K562 (cell line): Measurements from ENCODE around the gene ARHGAP4.

Experiments used
- BMI1 ChIP-seq: fragments of 150-350 bp; IDR thresholded peaks from 2 replicates; pipeline ENCODE4 v1.6.1; 2014; ENCODE audit warnings: low read length
- MTA3 ChIP-seq: fragments of 450-650 bp; formaldehyde crosslinking; IDR thresholded peaks from 2 replicates; pipeline ENCODE4 v1.6.1; 2017; ENCODE audit warnings: mild to moderate bottlenecking, borderline replicate concordance
- SPI1 ChIP-seq: IDR thresholded peaks from 2 replicates; pipeline ENCODE4 v1.6.1; 2011; ENCODE audit warnings: low read depth, low read length, control low read depth, borderline replicate concordance
- ZNF239 ChIP-seq: fragments of 250-450 bp; sonication (Bioruptor Pico); IDR thresholded peaks from 2 replicates; pipeline ENCODE4 v1.4.0; 2020; ENCODE audit warnings: mild to moderate bottlenecking
- TF ChIP-seq, protein P1 (sequence below), 3 experiments: IDR thresholded peaks in 2 of 3; conservative IDR thresholded peaks in 1 of 3; 2 replicates each; pipeline ENCODE4 v1.5.1; 2011 to 2012; ENCODE audit warnings: low read length in 3 of 3, mild to moderate bottlenecking in 3 of 3, control low read depth in 2 of 3, improper control_type of control experiment in 1 of 3, inconsistent platforms in 1 of 3, low read depth in 1 of 3, mixed read lengths in 1 of 3, moderate library complexity in 1 of 3; ENCODE audit not compliant: insufficient read depth in 2 of 3

DNA sequence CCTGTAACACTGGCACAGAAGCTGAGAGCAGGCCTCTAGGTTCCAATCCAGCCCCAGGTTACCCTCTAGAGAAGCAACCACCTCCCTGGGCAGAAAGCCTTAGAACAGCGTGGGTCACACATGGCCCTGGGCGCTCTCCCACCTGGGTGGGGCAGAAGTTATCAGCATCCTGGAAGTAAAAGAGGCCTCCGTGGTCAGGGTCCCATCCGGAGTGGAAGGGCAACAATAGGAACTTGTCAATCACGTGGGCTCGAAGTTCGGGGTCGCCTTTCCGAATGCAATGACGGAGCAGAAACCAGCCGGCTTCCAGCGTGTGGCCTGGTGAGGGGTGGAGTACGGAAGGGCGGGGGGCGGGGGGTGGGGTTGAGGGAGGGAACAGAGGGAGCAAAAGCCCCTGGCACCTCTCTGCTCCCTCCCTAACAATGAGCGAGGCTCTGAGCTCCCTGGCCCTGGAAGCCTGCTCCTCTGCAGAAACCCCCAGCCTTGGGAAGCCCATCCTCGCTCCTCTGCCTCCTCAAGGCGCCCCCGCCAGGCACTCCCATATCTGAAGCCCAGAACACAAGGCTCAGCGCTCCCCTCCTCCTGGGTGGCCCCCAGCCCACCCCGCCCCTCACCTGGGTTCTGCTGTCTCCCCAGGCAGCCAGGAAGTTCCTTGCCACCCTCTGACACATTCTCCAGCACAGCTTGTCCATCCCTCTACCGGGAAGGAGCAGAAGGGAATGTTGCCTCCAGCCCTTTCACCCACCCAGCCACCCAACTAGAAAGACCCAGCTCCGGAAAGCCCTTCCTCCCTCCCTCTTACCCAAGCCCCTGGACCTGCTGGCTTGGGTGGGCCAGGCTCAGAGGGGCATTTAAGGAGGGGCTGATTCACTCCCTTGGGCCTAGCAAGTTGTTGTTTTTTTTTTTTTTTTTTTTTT, 15.5 kb upstream of the ARHGAP4 start:
- TF ChIP-seq ZNF239 (CRISPR knock-in tag) (no peak), MTA3 (no peak), BMI1 (no peak), SPI1 (no peak)
- TF ChIP-seq, protein P1, sequence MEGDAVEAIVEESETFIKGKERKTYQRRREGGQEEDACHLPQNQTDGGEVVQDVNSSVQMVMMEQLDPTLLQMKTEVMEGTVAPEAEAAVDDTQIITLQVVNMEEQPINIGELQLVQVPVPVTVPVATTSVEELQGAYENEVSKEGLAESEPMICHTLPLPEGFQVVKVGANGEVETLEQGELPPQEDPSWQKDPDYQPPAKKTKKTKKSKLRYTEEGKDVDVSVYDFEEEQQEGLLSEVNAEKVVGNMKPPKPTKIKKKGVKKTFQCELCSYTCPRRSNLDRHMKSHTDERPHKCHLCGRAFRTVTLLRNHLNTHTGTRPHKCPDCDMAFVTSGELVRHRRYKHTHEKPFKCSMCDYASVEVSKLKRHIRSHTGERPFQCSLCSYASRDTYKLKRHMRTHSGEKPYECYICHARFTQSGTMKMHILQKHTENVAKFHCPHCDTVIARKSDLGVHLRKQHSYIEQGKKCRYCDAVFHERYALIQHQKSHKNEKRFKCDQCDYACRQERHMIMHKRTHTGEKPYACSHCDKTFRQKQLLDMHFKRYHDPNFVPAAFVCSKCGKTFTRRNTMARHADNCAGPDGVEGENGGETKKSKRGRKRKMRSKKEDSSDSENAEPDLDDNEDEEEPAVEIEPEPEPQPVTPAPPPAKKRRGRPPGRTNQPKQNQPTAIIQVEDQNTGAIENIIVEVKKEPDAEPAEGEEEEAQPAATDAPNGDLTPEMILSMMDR (IDR thresholded peaks at IDR 0.05 in 2 of 3, conservative IDR thresholded peaks at IDR 0.05 in 1 of 3; ENCODE audit: insufficient read depth in 2 of 3, low read depth in 1 of 3, low read length in 3 of 3), result no peak
